Stimulated activated CD4-positive, alpha-beta T cell treated with anti-CD3 and anti-CD28 coated beads, TNF-alpha, amount 100 ng/mL, for 48 hours (primary cell): ENCODE data around the gene ABCA4.

Experiments used
- DNase-seq, 3 donors: peaks; one replicate each; pipeline ENCODE4 v3.0.0-alpha.2; 2020; ENCODE audit warnings: low read depth in 3 of 3

ABCA4 gene

GRCh38 chr1:94104776-94105580 is 16.0 kb downstream of the ABCA4 start:
- no peak for DNase-seq

- DNase-seq, result no peak
Measured at GRCh38 chr1:94104127-94104684, 16.7 kb downstream of the ABCA4 start.

GRCh38 chr1:94103608-94104007 is 17.3 kb downstream of the ABCA4 start:
- DNase-seq, result no peak

DNA sequence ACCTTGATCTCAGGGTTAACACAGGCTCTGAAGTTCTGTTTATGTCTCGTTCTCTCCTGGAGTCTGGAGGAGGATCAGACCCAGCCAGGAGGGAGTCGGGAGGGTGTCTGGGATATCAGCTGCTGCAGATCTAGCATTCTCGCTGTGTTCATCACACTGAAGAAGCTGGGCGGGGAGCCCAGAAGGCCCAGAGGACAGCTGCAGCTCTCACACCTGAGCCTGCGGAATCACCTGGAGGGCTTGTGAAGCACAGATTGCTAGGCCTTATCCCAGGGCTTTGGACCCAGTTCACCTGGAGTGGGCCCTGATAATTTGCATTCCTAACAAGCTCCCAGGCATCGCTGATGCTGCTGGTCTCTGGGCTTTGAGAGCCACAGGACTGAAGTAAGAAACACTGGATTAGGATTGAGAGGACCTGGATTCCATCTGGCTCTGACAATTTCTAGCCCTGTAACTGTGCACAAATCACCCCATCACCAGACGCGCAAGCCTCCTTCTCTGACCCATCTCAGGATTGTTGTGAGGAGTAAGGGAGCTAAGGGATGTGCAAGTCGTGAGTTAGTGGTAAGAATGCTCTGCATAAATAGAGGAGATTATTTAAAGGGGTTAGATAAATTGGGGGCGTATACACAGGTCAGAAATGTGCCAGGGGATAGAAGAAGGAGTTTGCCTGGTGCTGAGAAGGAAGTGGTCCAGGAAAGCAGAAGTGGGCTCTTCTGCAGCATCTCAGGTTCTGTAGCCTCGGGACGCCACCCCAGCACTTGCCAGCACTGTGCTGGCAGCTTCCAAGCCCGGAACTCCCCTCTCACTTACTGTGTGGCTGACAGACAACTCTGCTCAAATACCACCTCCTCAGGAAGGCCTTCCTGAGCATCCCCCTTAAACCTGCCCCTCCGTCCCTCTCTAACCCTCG is 19.1 kb downstream of the ABCA4 start:
- DNase-seq, result no peak

DNA sequence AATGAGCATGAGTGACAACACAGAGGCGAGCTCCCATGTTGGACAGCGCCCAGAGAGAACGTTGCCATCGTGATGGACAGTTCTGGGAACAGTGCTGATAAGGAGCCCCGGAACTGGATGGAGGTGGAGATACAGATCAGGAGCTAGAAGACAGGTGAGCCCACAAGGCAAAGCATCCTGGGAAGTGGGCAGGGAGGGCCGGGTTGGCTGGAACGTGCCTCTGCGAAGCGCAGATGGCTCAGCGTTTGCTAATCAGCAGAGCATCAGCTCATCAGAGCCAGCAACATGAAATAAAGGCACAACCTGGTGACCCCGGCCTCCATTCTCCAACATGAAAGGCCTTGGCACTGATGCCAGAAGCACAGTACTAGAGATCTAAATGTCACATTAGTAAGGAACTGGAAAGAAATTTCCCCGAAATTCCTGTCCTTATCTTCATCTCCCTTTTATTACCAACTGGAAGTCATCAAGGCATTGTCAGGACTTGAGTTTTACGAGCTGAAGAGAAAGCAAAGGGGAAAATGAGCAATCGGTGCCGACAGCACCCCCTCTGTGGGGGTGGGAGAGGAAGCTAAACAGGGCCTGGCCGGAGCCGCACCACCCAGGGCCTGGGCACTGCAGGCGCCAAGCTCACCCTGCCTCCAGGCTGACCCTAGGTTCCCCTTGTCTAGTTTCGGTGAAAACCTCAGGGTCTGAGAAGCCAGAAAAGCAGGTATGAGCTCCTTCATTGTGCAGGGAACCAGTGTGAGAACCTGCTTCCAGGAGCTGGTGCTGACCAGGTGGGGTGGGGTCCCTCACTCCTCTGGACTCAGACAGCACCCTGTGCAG is 19.9 kb downstream of the ABCA4 start:
- DNase-seq, result no peak

DNA sequence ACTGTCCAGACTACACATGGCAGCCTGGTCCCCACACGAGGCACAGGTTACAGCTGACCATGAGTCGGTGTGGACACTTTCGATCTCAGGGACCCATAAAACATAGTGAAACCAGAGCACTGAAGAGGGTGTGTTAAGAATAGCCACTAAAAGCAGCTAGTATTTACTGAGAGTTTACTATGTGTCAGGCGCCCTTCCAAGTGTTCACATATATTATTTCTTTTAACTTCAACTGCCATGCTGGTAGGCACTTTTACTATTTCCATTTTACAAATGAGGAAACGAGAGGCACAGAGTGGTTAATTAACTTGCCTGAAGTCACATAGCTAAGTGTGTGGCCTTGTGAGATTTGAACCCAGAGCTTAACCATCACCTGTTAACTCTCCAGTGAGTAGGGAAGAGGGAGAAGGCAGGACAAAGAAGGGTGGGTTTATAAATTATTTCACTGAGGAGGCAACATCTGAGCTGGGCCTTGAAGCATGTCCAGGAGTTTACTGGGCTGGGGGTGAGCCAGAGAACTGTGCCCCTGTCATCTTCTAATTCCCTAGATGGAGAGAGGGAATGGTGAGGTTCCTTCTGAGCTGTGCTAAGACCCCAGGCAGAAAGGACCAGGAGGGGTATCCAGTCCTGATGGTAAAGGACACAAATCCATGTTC is 20.7 kb downstream of the ABCA4 start:
- no peak for DNase-seq

DNA sequence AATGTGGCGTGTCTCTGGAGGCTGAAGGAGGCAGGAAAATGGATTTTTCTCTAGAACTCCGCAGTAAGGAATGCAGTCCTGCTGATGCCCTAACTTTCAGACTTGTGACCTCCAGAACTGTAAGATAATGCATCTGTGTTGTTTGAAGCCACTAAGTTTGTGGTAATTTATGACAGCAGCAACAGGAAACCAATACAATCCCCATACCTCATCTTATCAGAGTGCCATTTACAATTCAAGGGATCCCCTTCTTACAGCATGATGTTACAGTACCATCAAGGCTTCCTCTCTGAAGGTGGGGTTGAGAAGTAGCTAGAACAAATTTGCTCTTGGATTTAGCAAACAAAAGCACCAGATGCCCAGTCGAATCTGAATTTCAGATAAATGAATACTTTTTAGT is 21.6 kb downstream of the ABCA4 start:
- DNase-seq, result no peak

DNA sequence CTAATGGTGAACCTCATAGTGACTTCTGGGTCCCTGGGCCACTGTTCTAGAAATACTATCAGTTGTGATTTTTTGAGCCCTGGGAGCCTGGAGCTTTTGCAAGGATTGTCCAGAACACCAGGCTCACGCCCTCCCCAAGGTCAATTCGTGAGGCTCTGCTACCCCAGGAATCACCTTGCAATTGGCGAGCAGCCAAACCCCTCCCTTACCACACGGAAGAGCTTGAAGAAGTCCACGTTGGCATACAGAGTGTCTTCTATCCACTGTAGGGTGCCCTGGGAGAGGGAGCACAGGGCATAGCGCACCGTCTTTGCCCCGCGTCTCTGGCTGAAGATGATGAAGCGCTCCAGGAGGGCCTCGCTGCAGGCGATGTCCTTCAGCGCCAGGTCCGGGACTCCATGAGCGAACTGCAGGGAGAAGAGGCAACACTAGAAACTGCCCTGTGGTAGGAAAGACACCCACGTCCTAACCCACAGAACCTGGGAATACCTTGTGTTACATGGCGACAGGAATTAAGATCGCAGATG is 22.3 kb downstream of the ABCA4 start:
- no peak for DNase-seq

DNA sequence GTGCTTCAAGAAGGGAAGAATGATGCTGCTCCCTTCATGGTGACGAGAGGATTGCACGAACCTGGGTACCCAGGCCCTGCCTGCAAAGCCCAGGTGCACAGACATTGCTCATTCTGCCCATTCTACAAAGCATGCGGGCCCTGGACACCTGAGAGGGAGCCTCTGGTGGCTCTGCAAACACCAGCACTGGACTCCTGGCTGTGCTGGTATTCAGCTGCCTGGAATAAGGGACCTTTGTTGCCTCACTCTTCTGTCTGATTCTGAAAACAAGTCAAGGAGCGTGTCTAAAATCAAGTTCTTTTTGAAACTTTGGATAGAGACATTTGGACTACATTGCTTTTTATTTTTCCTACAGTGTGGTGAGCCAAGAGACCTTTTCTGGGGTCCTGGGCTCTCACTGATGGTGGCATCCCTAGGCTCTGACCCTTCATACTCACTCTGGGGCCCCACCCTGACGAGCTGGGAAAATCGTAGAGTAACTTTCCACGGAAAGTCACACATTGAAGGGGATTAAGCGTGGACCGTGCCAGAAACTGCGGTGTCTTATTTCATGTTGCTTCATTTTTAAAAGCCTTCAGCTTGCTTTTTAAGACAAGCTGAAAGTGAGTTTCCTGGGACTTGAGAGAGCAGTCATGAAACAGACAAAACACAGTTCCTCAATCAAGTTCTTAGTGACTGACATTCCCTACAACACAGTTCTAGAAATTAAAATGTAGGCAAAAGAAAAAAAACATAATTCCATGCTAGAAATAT is 24.0 kb downstream of the ABCA4 start:
- no peak for DNase-seq

DNA sequence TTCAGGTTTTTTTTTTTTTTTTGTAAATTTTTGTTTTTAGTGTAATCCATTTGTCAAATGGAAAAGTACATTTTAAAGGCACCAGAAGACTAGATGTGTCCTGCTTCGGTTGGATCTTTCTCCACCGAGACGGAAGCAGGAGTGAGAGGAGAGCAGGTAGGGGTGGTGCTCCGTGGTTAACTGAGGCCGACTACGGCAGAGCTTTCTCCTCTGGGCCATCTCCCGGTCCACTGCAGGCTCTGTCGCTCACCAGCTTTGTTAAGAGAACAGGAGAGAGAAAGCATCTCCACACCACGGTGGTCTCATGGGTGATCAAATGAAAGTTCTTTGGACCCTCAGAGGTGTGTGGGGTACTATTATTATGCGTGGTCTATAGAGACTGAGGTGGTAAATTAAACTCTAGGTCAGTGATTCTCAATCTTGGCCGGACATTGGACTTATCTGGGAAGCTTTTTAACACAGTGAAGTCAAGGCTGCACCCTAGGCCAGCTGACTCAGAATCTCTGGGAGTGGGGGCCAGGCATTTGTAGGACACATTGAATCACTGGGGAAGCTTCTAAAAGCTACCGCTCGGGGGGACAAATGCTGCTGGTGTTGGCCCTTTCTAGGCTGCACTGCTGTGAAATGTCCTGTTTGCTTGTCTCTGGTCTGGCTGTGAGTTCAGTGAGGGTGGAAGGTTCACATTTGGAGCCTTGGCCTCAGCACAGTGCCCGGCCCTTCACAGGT is 25.0 kb downstream of the ABCA4 start:
- no peak for DNase-seq

DNA sequence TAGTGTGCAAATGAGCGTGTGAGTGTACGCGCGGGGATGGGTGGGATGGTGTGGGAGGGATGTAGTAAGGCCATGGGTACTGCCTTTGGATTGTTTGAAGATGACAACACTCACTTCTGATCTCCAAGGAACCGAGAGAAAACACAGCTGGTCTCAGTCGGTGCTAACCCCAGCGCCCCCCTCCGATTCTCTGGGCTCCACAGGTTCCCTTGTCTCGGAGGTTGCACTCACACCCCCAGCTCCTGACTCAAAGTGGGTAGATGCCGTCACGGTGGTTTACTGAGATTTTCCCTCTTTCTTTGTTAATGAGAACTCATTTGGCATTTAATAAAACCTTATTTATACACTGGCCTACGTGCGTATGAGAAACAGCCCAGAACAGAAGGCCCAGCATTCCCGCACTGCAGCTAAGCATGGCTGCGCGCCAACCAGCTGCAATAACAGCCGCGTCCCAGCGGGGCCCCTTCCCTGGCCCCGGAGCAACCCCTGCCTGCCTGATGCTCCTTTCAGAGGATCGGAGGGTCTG is 25.8 kb downstream of the ABCA4 start:
- DNase-seq, result no peak

DNA sequence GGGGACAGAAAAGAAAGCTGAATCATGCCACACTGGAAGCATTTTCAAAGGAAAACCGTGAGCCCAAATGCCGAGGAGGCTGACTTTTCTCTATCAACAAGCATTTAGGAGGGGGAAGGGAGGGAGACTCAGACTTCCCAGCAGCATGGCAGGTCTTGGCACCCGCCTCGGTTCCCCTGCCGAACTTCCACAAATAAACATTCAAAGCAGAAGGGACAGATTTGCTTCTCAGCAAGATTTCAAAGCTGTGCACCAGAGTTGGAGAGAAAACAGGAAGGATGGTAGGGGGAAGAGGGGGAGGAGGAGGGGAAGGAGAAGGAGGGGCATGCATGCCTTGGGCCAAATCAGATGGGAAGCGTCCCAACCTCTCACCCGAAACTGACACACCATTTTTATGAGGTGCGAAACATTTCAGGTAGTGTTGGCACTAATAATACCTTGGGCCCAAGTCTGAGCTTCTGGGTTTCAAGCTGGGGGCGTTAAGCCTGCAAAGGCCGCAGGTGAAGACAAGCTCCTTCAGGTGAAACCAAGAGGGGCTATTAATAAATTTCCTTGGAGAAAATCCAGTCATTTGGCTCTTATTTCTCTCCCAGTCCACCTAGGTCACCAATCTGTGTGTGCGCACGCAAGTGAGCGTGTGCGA is 26.4 kb downstream of the ABCA4 start:
- DNase-seq, result no peak

DNA sequence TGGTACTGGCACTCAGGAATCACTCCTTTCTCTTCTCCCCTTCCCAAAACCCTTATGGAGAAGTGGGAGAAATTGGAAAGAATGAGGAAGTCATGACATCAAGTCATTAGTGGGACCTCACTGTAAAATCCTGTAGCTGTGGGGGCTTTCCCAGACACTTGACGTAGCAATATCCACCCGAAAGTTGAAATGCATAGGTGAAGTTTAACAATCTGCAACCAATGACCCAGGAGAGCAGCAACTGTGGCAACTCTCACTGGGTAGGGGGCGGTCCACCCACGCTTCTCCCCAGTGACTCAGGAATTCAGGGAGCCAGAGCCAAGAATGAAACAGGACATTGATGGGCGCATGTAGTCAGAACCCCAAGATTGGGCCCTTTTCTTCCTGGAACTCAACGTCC is 27.0 kb downstream of the ABCA4 start:
- no peak for DNase-seq

DNA sequence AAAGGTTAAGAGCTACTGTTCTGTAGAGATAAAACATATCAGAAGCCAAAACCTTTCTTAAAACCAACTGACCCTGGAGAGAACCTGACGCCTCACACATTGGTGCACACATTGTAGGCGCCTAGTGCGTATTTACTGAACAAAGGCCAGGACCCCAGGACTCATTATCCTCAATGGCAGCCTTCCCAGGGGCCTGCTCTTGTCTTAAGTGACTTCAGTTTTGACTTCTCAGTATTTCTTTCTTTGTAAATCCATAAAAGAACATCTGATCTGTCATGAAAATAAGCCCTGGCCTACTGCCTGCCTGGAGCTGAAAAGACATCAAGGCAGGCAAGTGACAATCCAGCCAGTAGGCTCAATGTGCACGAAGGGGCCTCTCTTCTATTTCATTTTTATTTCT is 27.6 kb downstream of the ABCA4 start:
- DNase-seq, result no peak

- DNase-seq, result no peak
Measured at GRCh38 chr1:94092210-94092613, 28.7 kb downstream of the ABCA4 start.

GRCh38 chr1:94090761-94091160 is 30.2 kb downstream of the ABCA4 start:
- DNase-seq, result no peak

GRCh38 chr1:94087193-94087592 is 33.8 kb downstream of the ABCA4 start:
- DNase-seq, result no peak

GRCh38 chr1:94084547-94084946 is 36.4 kb downstream of the ABCA4 start:
- no peak for DNase-seq

DNA sequence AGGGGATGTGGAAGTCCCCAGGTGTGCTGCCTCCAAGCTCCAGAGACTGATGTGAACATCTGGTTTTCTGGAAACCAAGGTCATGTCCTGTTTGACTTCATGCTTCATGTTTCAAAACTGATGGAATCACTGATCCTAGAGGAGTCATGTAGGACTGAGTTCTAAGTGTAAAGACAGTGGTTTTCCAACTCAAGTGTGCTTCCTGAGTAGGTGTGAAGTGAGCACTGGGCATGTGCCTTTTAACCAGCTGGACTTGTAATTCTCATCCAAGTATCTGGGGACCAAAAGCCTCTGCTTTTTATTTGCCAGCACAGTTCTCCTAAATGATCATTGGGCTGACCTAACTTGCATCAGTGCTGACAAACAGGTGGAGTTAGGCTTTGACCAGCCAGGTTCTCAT is 36.9 kb downstream of the ABCA4 start:
- DNase-seq, result no peak
